Measurements from ENCODE around the gene UNC45A.

GRCh38 chr15:90949979-90950675, 15.0 kb downstream of the UNC45A start:
- TF ChIP-seq EP300 (IDR thresholded peaks at IDR 0.05) (no peak), POLR2A (IDR thresholded peaks at IDR 0.05) (no peak)

All from ovary (tissue), 1 donor.